Mammary epithelial cell (primary cell): Measurements from ENCODE around the gene PPEF2.

Source experiments
- CTCF ChIP-seq, 2 donors: IDR thresholded peaks in 1 of 2; conservative IDR thresholded peaks in 1 of 2; 2 replicates each; pipeline ENCODE4 v1.5.1; 2011 to 2012; ENCODE audit warnings: inconsistent platforms in 2 of 2, low read length in 2 of 2, mild to moderate bottlenecking in 2 of 2, control low read depth in 1 of 2, low read depth in 1 of 2; ENCODE audit not compliant: insufficient read depth in 1 of 2; ENCODE audit errors: extremely low read depth in 1 of 2
- EZH2 ChIP-seq: IDR thresholded peaks from 2 replicates; pipeline ENCODE4 v1.6.1; 2012; ENCODE audit warnings: low read length, inconsistent platforms, borderline replicate concordance

- no peak for TF ChIP-seq EZH2
- TF ChIP-seq CTCF (conservative IDR thresholded peaks at IDR 0.05 in 1 of 2, IDR thresholded peaks at IDR 0.05 in 1 of 2; ENCODE audit: extremely low read depth in 1 of 2, insufficient read depth in 1 of 2, low read depth in 1 of 2, low read length in 2 of 2): no peak
These were observed 10.7 kb upstream of the PPEF2 start for GRCh38 chr4:75912968-75913367.
